WTC11 (cell line): ENCODE data around the gene CEP57. TPM values are rescaled to one million over a fixed set of nuclear protein-coding genes. Genes with fewer than 3 reads are reported as not detected.

Source experiments
- ATAC-seq: fragments of 200-7000 bp; cut with Tn5 transposase; 2 replicates; pipeline ENCODE4 v1.10.0; 2021; ENCODE audit warnings: mild to moderate bottlenecking, moderate library complexity
- CTCF ChIA-PET: fragments of 300-600 bp; sonication (Branson Sonifier 250); formaldehyde crosslinking; loops from one replicate; lab custom pipeline; 2021; ENCODE audit warnings: antibody characterized with exemption; lab: Charles Lee
- POLR2A ChIA-PET: fragments of 350-600 bp; sonication (Branson Sonifier 250); formaldehyde crosslinking; loops from one replicate; lab custom pipeline; 2021; ENCODE audit warnings: antibody characterized with exemption; lab: Charles Lee
- DNase-seq: peaks from one replicate; pipeline ENCODE4 v3.0.0; 2021; ENCODE audit warnings: low spot score
- H3K27ac Mint-ChIP-seq: 2 replicates; pipeline ENCODE4 v1.8.0; 2021; ENCODE audit warnings: mixed read lengths
- H3K27me3 Mint-ChIP-seq: 2 replicates; pipeline ENCODE4 v1.8.0; 2021; ENCODE audit warnings: low read depth, mild to moderate bottlenecking, moderate library complexity, mixed read lengths
- H3K36me3 Mint-ChIP-seq: 2 replicates; pipeline ENCODE4 v1.8.0; 2021; ENCODE audit warnings: mixed read lengths
- H3K4me1 Mint-ChIP-seq: 2 replicates; pipeline ENCODE4 v1.8.0; 2022; ENCODE audit warnings: mixed read lengths
- H3K4me3 Mint-ChIP-seq: 2 replicates; pipeline ENCODE4 v1.8.0; 2021; ENCODE audit warnings: mild to moderate bottlenecking, moderate library complexity, mixed read lengths
- H3K9me3 Mint-ChIP-seq: 2 replicates; pipeline ENCODE4 v1.8.0; 2021; ENCODE audit warnings: mixed read lengths
- ARID4B ChIP-seq: sonication (generic); formaldehyde crosslinking; IDR thresholded peaks from 2 replicates; pipeline ENCODE4 v1.8.0; 2023; ENCODE audit warnings: missing genetic modification reagents, mild to moderate bottlenecking, borderline replicate concordance
- ATF1 ChIP-seq: sonication (generic); formaldehyde crosslinking; IDR thresholded peaks from 2 replicates; pipeline ENCODE4 v1.8.1; 2023; ENCODE audit warnings: mild to moderate bottlenecking, moderate library complexity, missing genetic modification reagents
- ATF3 ChIP-seq: sonication (generic); formaldehyde crosslinking; conservative IDR thresholded peaks from 2 replicates; pipeline ENCODE4 v1.8.1; 2022; ENCODE audit warnings: mild to moderate bottlenecking, missing genetic modification reagents
- ATF6 ChIP-seq: sonication (generic); formaldehyde crosslinking; IDR thresholded peaks from 2 replicates; pipeline ENCODE4 v1.8.1; 2023; ENCODE audit warnings: mild to moderate bottlenecking, missing genetic modification reagents
- CTCF ChIP-seq: fragments of 200-600 bp; IDR thresholded peaks from 2 replicates; pipeline ENCODE4 v1.8.0; 2022; ENCODE audit warnings: antibody characterized with exemption
- ESRRA ChIP-seq: sonication (generic); formaldehyde crosslinking; IDR thresholded peaks from 2 replicates; pipeline ENCODE4 v1.8.1; 2022; ENCODE audit warnings: mild to moderate bottlenecking, missing genetic modification reagents, borderline replicate concordance
- GABPB1 ChIP-seq: sonication (generic); formaldehyde crosslinking; IDR thresholded peaks from 2 replicates; pipeline ENCODE4 v1.8.1; 2023; ENCODE audit warnings: mild to moderate bottlenecking, missing genetic modification reagents
- RORB ChIP-seq: fragments of 250-450 bp; sonication (Bioruptor Pico); IDR thresholded peaks from 2 replicates; pipeline ENCODE4 v1.9.0; 2021; ENCODE audit warnings: mild to moderate bottlenecking
- USF2 ChIP-seq: sonication (generic); formaldehyde crosslinking; IDR thresholded peaks from 2 replicates; pipeline ENCODE4 v1.8.1; 2023; ENCODE audit warnings: mild to moderate bottlenecking, missing genetic modification reagents, moderate library complexity
- ZNF138 ChIP-seq: sonication (generic); formaldehyde crosslinking; conservative IDR thresholded peaks from 2 replicates; pipeline ENCODE4 v1.8.1; 2022; ENCODE audit warnings: mild to moderate bottlenecking, moderate library complexity, missing genetic modification reagents
- ZNF671 ChIP-seq: fragments of 250-450 bp; sonication (Bioruptor Pico); IDR thresholded peaks from 2 replicates; pipeline ENCODE4 v1.8.0; 2021; ENCODE audit warnings: mild to moderate bottlenecking
- total RNA-seq: library from RNA; stranded (reverse); gene quantifications from 3 replicates; pipeline ENCODE4 v1.2.3, GENCODE V29; 2021

The CEP57 gene
- total RNA-seq, 1 experiment from 2014 or later = 70.7 TPM

GRCh38 chr11:95835351-95835750, 45.1 kb downstream of the CEP57 start:
- Mint-ChIP-seq H3K36me3 (peaks cover 44% of the 10 kb centered on the region), H3K27ac (no peak overlapping the region), H3K4me3 (no peak overlapping the region), H3K27me3 (no peaks in the 10 kb centered on the region), H3K4me1 (no peaks in the 10 kb centered on the region), H3K9me3 (no peaks in the 10 kb centered on the region)
- ChIA-PET POLR2A (no interaction called here), CTCF (interaction anchor here (0.7 to 2.1 kb wide), 27 partner anchors 8 to 683 kb away, joined by 3 to 21 read pairs (median 4); partner anchors contain the start of genes CCDC82, CEP57, FAM76B and JRKL)
- DNase-seq (no peak), ATAC-seq (no peak)
- TF ChIP-seq GABPB1 (CRISPR knock-in tag) (no peak), USF2 (CRISPR knock-in tag) (no peak), ZNF138 (CRISPR knock-in tag) (no peak), ZNF671 (CRISPR knock-in tag) (no peak), ATF3 (CRISPR knock-in tag) (no peak)

- Mint-ChIP-seq H3K36me3 (peaks cover 42% of the 10 kb centered on the region), H3K4me1 (no peaks in the 10 kb centered on the region), H3K9me3 (no peaks in the 10 kb centered on the region)
- TF ChIP-seq ATF1 (CRISPR knock-in tag) = no peak
- peak; percentile 78 for TF ChIP-seq CTCF
- TF ChIP-seq, all 79 proteins: peak for 1
- Mint-ChIP-seq H3K4me3 (no peak overlapping the region), H3K27ac (no peak overlapping the region), H3K27me3 (no peaks in the 10 kb centered on the region)
- DNase-seq (peak; percentile 65), ATAC-seq (peak; percentile 99)
- ChIA-PET POLR2A (no interaction called here), CTCF (interaction anchor here (0.6 to 2.1 kb wide), 35 partner anchors 8 to 684 kb away, joined by 3 to 21 read pairs (median 4); partner anchors contain the start of genes CCDC82, CEP57, FAM76B and JRKL)
Observed at GRCh38 chr11:95835768-95836488, 45.6 kb downstream of the CEP57 start.

GRCh38 chr11:95845167-95845566, 54.9 kb downstream of the CEP57 start:
- H3K4me3 Mint-ChIP-seq = no peak overlapping the region
- H3K27me3 Mint-ChIP-seq = no peaks in the 10 kb centered on the region
- ATAC-seq (no peak), DNase-seq (no peak)
- H3K36me3 Mint-ChIP-seq = peaks cover 9% of the 10 kb centered on the region
- POLR2A ChIA-PET = interaction anchor here (1.1 kb wide), 1 partner anchor 79 kb away, joined by 4 read pairs; the partner anchor contains the start of gene MTMR2
- no peaks in the 10 kb centered on the region for H3K9me3 Mint-ChIP-seq
- TF ChIP-seq ATF6 (no peak), ESRRA (CRISPR knock-in tag) (no peak), ARID4B (CRISPR knock-in tag) (no peak), RORB (CRISPR knock-in tag) (no peak)
- H3K27ac Mint-ChIP-seq = no peak overlapping the region
- H3K4me1 Mint-ChIP-seq = no peaks in the 10 kb centered on the region
- CTCF ChIA-PET = interaction anchor here (0.8 to 1.2 kb wide), 2 partner anchors 9 to 498 kb away, joined by 5 to 6 read pairs; partner anchors contain the start of gene MAML2
